GM18873 (cell line): ENCODE data around the gene GNAL.
"Not testable (repeated sequence)": the region's sequence is repeated elsewhere in the genome, so short reads cannot be mapped to it uniquely, and the experiment has no call there.

Experiments
- ATAC-seq: cut with Tn5 transposase; IDR thresholded peaks from one replicate; pipeline ENCODE4 v1.9.1; 2021; ENCODE audit warnings: mild to moderate bottlenecking, moderate library complexity, moderate number of reproducible peaks; ENCODE audit not compliant: unreplicated experiment, low FRiP score

The GNAL gene

DNA sequence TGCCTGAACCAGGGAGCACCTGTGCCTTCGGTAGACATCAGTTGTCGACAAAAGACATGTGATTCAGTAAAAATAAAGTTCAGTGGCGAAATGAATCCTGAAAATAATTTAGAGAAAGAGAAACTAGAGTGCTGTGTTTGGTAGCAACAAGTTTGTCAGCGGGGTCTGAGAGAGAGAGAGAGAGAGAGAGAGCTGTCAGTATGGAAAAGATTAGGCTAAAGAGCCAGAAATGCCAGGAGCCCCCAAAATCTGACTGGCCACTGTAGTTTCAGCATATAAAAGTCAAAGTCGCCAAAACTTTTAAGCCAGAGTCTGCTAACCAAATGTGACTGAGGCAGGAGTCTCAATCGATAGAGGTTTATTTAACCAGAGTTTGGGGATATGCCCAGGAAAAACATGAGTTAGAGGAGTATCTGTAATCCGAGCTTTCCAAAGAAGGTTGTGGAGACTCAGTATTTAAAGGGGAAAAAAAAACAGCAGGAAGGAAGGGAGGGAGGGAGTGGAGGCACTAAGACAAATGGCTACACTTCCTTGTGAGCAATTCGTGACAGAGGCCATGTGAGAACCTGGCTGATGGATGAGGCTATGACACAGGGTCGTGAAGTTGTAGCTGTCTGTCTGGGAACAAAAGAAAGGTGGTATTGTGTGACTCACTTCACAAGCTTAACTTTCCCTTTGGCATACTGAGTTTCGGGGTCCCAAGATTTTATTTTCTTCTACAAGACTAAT lies 20.5 kb upstream of the GNAL start:
- no peak for ATAC-seq

DNA sequence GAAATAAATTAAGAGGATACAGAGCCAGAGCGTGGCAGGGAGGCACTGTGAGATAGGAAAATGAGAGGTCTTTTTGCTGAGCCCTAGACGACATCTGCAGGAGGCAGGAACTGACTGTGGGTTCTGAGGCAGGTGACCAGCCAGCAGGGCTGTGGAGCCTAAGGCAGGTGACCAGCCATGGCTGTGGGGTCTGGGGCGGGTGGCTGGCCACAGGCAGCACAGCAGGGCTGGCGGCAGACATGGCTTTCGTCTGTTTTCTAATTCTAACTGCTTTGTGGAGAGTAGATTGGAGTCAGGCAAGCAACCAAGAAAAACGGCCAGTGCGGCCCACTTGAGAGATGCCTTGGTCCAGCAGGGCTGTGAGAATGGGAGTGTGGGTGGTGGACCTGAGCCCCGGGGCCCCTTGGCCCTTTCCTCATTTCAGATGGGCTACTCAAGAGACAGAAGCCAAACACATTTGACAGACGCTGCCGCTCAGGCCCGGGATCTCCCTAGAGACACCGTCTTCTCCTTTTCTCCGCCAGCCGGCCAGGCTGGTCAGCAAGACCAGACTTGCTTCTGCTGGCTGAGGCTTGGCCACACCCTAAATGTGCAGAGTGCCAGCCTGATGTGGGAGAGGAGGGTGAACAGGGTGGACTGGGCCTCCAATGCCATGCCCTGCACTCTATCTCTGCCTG lies 19.7 kb upstream of the GNAL start:
- no peak for ATAC-seq

- ATAC-seq = no peak
These were observed 19.2 kb upstream of the GNAL start for GRCh38 chr18:11669948-11670275.

DNA sequence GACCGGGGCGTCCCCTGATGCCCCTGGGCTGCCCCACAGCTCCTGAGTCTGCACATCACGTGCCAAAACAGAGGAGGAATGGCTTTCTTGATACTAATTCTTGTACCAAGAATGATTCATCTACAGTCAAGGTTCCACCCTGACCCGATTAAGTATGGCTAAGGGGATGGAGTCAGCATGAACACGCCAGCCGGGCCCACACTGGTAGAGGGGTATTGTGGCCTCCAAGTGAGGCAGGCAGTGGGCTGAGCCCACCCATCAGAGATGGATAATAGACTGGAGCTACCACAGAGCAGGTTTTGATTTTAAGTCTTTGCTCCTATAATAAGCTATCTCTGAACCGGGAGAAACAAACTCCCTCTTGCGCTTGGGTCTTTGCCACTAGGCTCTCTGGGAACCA lies 17.9 kb upstream of the GNAL start:
- ATAC-seq = no peak

DNA sequence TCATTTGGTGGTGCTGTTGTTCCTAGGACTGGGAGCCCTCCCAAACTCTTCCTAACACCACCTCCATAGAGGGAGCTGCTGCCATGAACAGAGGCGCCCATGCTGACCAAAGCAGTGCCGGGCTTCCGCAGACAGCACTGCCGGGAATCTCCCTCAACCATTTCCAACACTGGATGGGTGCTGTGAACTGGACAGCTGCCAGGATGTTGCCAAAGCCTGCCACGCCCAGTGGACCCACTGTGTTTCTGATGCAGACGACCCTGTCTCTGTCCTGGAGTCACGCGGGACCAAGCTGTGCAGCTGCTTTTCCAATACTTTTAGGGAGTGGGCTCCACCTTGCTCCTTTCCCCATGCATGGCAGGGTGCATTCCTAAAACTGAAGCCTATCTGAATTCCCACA lies 16.9 kb upstream of the GNAL start:
- no peak for ATAC-seq

DNA sequence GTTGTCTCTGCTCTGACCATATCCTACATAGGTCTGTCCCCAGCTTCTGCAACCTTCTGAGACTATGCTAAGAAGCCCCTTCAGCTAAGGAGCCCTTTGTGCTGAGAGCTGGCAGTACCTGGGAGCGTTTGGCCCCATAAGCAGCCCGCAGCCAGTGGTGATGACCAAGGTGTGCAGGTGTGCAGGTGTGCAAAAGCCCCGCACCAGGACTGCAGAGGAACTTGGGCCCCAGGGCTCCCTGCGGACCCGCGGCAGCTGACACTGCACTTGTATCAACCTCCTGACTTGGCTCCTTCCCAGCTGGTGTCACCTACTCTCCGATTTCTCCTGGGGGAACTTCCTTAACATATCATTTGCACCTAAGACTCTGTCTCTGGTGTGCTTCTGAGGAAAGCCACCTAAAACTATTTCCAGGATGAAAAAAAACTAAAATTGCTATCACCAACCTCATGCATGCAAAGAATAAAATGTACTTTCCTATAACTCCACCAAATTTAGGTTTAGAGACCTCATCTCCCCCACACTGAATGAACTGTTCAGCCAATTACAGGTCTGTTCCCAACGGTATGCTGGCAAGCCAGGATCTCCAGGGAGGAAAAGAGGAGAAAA lies 16.1 kb upstream of the GNAL start:
- ATAC-seq = no peak

- no peak for ATAC-seq
These were observed 15.5 kb upstream of the GNAL start for GRCh38 chr18:11673560-11673959.

DNA sequence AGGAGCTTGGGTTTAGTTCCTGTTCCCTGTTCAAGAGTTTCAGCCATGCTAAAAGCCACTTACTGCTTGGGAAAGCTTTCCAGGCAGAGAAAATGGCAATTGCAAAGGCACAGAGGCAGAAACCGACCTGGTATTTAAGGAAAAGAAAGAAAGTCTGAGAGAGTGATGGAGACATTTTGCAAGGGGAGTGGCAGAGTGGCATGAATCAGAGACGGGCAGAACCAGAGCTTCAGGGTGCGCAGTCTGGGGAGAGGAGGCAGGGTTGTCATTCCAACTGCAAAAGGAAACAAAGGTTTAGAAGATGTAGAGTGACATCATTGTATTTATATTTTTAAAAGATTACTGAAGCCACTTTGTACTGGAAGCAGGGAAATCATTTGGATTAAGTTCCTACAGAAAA lies 14.9 kb upstream of the GNAL start:
- no peak for ATAC-seq

- ATAC-seq = no peak
These were observed 12.7 kb upstream of the GNAL start for GRCh38 chr18:11676386-11676785.

- ATAC-seq = no peak
These were observed 12.2 kb upstream of the GNAL start for GRCh38 chr18:11676867-11677266.

GRCh38 chr18:11678211-11678610 lies 10.9 kb upstream of the GNAL start:
- ATAC-seq = no peak

DNA sequence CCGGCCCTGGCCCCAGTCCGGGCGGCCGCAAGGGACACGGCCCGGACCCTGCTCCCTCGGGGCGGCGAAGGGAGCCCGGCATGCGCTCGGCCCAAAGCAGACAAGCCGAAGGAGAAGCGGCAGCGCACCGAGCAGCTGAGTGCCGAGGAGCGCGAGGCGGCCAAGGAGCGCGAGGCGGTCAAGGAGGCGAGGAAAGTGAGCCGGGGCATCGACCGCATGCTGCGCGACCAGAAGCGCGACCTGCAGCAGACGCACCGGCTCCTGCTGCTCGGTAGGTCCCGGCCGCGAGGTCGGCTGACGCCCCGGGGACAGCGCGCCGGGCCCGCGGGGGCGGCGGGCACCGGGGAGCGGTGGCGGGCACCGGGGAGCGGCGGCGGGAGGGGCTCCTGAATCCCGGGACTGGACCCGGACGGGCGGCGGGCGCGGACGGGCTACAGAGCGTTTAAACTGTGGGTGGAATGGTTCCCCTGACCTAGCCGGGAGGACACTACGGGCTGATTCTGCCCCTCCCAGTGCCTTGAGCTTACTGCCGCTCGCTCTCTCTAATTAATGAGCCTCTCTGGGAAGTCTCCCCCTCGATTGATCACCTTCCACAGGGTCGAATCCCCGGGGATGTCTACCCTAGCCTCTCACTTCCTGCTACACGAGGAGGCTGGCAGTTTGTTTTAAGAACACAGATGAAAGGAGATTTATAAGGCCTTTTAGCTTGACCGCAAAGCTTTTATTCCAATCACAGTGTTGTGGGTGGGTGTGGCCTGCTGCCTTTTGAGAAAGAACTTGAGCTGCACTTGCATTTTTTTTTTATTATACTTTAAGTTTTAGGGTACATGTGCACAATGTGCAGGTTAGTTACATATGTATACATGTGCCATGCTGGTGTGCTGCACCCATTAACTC lies 853 bp downstream of the GNAL start:
- ATAC-seq = no peak

- not testable (repeated sequence) for ATAC-seq
These were observed 1.6 kb downstream of the GNAL start for GRCh38 chr18:11690660-11691059.

GRCh38 chr18:11695736-11696135 lies 6.7 kb downstream of the GNAL start:
- no peak for ATAC-seq

DNA sequence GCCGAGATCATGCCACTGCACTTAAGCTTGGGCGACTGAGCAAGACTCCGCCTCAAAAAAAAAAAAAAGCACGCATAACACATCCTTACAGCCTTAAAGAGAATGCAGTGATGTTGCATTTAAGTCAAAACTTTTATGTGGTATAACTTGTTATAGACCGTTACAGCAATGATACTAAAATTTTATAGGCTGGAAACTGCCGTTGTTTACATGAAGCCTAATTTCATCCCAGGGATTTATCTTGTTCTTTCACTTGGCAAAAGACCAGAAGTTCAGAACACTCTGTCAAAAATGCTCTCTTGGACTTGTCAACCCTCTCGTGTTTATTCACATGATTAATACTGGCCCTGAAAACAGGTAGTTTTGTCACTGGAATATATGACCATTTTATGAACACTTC lies 7.4 kb downstream of the GNAL start:
- ATAC-seq = no peak

GRCh38 chr18:11700876-11701275 lies 11.8 kb downstream of the GNAL start:
- no peak for ATAC-seq

- ATAC-seq = no peak
These were observed 21.5 kb downstream of the GNAL start for GRCh38 chr18:11710578-11710977.

GRCh38 chr18:11713756-11714155 lies 24.7 kb downstream of the GNAL start:
- no peak for ATAC-seq

DNA sequence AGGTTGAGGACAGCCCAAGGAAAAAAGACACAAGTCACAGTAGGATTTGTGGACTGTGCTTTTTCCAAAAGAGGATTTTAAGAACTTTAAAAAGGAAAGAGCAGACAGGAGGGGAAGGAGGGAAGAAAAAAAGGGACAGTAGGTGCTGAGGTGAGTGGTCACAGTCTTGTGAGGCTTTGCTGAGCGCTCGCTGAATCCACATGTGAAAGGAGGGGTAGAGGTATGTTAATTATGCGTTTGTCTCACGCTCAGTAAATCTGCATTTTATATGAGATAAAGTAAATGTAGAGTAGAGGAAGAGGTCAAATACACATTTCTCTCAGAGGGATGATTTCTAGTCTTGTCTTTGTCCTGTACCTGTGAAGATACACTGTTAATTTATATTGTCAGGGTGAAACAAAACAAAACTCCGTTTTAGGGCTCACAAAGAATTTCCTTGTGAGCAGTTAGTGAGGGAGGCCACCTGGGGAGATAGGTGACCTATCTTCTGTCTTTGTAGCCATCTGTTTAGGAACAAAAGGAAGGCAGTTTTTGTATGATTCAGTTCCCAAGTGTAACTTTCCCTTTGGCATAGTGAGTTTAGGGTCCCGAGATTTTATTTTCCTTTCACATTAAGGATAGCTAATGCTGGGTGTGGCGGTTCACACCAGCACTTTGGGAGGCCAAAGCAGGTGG lies 25.3 kb downstream of the GNAL start:
- ATAC-seq = no peak

- not testable (repeated sequence) for ATAC-seq
These were observed 27.8 kb downstream of the GNAL start for GRCh38 chr18:11716767-11717315.
